IMR-90 (cell line): ENCODE data around the gene PGBD1. TPM values are rescaled to one million over a fixed set of nuclear protein-coding genes. Genes with fewer than 3 reads are reported as not detected.

ENCODE experiments used
- ATAC-seq: fragments of 200-7000 bp; cut with Tn5 transposase; 2 replicates; pipeline ENCODE4 v1.9.1; 2020; ENCODE audit warnings: low read depth, mild to moderate bottlenecking, moderate library complexity
- Bru-seq: library from RNA; stranded (reverse); fragments of 400-500 nt; gene quantifications from one replicate; lab custom pipeline; 2021; lab: Mats Ljungman, UMichigan
- BruChase-seq, 2 experiments: library from RNA; stranded (reverse); fragments of 400-500 nt; gene quantifications; one replicate each; lab custom pipeline; 2021; lab: Mats Ljungman, UMichigan
- BruUV-seq: library from RNA; stranded (reverse); fragments of 400-500 nt; replicated peaks from 2 replicates; lab custom pipeline; 2021; lab: Mats Ljungman, UMichigan
- CTCF ChIA-PET: fragments of 300-600 bp; formaldehyde crosslinking; extraction: SDS; loops from one replicate; lab custom pipeline; 2021; ENCODE audit warnings: antibody characterized with exemption; lab: Yijun Ruan, JAX
- POLR2A ChIA-PET: fragments of 300-600 bp; sonication (Branson Sonifier 250); formaldehyde crosslinking; loops from one replicate; lab custom pipeline; 2022; ENCODE audit warnings: antibody characterized with exemption; ENCODE audit not compliant: unreplicated experiment; lab: Charles Lee
- DNase-seq: peaks from one replicate; pipeline ENCODE4 v3.0.0; 2013
- H2AFZ ChIP-seq: replicated peaks from 2 replicates; pipeline ENCODE3; 2013; ENCODE audit warnings: low read length, mild to moderate bottlenecking; ENCODE audit not compliant: poor library complexity
- H2AK5ac ChIP-seq: 2 replicates; pipeline ENCODE4 v1.6.1; 2013; ENCODE audit warnings: low read depth, low read length, inconsistent platforms
- H2AK9ac ChIP-seq: replicated peaks from 2 replicates; pipeline ENCODE3; 2013; ENCODE audit warnings: mild to moderate bottlenecking, low read depth, low read length, moderate library complexity; ENCODE audit not compliant: poor library complexity
- H2BK120ac ChIP-seq: 2 replicates; pipeline ENCODE4 v1.6.1; 2013; ENCODE audit warnings: low read depth, low read length, inconsistent platforms
- H2BK15ac ChIP-seq: 3 replicates; pipeline ENCODE4 v1.6.1; 2013; ENCODE audit warnings: low read depth, low read length, inconsistent platforms
- H2BK20ac ChIP-seq: 2 replicates; pipeline ENCODE4 v1.6.1; 2013; ENCODE audit warnings: low read depth, mild to moderate bottlenecking, inconsistent platforms, low read length, moderate library complexity
- H2BK5ac ChIP-seq: 2 replicates; pipeline ENCODE4 v1.6.1; 2013; ENCODE audit warnings: mild to moderate bottlenecking, low read depth, low read length, inconsistent platforms; ENCODE audit not compliant: poor library complexity, severe bottlenecking
- H3K14ac ChIP-seq: replicated peaks from 2 replicates; pipeline ENCODE4 v1.6.1; 2013; ENCODE audit warnings: low read depth, low read length, inconsistent platforms
- H3K18ac ChIP-seq: 2 replicates; pipeline ENCODE4 v1.6.1; 2013; ENCODE audit warnings: low read depth, low read length, control low read depth
- H3K23ac ChIP-seq: 2 replicates; pipeline ENCODE4 v1.6.1; 2013; ENCODE audit warnings: low read depth, low read length, inconsistent platforms
- H3K27ac ChIP-seq: 2 replicates; pipeline ENCODE4 v1.5.1; 2013; ENCODE audit warnings: mild to moderate bottlenecking, control low read depth, low read length; ENCODE audit not compliant: insufficient read depth
- H3K27me3 ChIP-seq: 2 replicates; pipeline ENCODE4 v1.6.1; 2013; ENCODE audit warnings: low read length; ENCODE audit not compliant: control insufficient read depth, insufficient read depth
- H3K36me3 ChIP-seq: 2 replicates; pipeline ENCODE4 v1.6.1; 2013; ENCODE audit warnings: low read length, mixed read lengths; ENCODE audit not compliant: control insufficient read depth, insufficient read depth
- H3K4ac ChIP-seq: 2 replicates; pipeline ENCODE4 v1.6.1; 2013; ENCODE audit warnings: low read depth, low read length, inconsistent platforms
- H3K4me1 ChIP-seq: 2 replicates; pipeline ENCODE4 v1.6.1; 2013; ENCODE audit warnings: low read length, mixed read lengths; ENCODE audit not compliant: control insufficient read depth, insufficient read depth
- H3K4me2 ChIP-seq: 2 replicates; pipeline ENCODE4 v1.6.1; 2013; ENCODE audit warnings: low read depth, mild to moderate bottlenecking, control low read depth, low read length, moderate library complexity
- H3K4me3 ChIP-seq: 2 replicates; pipeline ENCODE4 v1.5.1; 2013; ENCODE audit warnings: low read depth, mild to moderate bottlenecking, control low read depth, low read length, moderate library complexity; ENCODE audit not compliant: insufficient read depth
- H3K56ac ChIP-seq: 2 replicates; pipeline ENCODE4 v1.6.1; 2013; ENCODE audit warnings: low read length, inconsistent platforms; ENCODE audit not compliant: insufficient read depth; ENCODE audit errors: extremely low read depth
- H3K79me1 ChIP-seq, 2 experiments: 2 replicates each; pipeline ENCODE4 v1.6.1; 2013; ENCODE audit warnings: low read length in 2 of 2, inconsistent platforms in 1 of 2, low read depth in 1 of 2
- H3K9ac ChIP-seq: 2 replicates; pipeline ENCODE4 v1.6.1; 2013; ENCODE audit warnings: low read depth, low read length, control low read depth
- H3K9me1 ChIP-seq: 2 replicates; pipeline ENCODE4 v1.6.1; 2013; ENCODE audit warnings: low read length, inconsistent platforms; ENCODE audit not compliant: insufficient read depth
- H3K9me3 ChIP-seq: 2 replicates; pipeline ENCODE4 v1.6.1; 2013; ENCODE audit warnings: low read length; ENCODE audit not compliant: control insufficient read depth, insufficient read depth
- H4K20me1 ChIP-seq: 2 replicates; pipeline ENCODE4 v1.6.1; 2013; ENCODE audit warnings: low read length, inconsistent platforms; ENCODE audit not compliant: insufficient read depth
- H4K5ac ChIP-seq: 2 replicates; pipeline ENCODE4 v1.6.1; 2013; ENCODE audit warnings: mild to moderate bottlenecking, low read depth, low read length, control low read depth
- H4K8ac ChIP-seq, 2 experiments: 2 replicates each; pipeline ENCODE4 v1.6.1; 2013; ENCODE audit warnings: low read depth in 2 of 2, low read length in 2 of 2, control low read depth in 1 of 2, inconsistent platforms in 1 of 2
- H4K91ac ChIP-seq: 2 replicates; pipeline ENCODE4 v1.6.1; 2013; ENCODE audit warnings: low read depth, low read length, inconsistent platforms; ENCODE audit not compliant: insufficient read depth
- BHLHE40 ChIP-seq: fragments of 150-350 bp; IDR thresholded peaks from 2 replicates; pipeline ENCODE4 v1.6.1; 2016; ENCODE audit warnings: mild to moderate bottlenecking, low read depth, low read length
- CEBPB ChIP-seq: IDR thresholded peaks from 2 replicates; pipeline ENCODE4 v1.6.1; 2012; ENCODE audit warnings: low read depth, low read length, improper control_type of control experiment
- MAFK ChIP-seq: IDR thresholded peaks from 2 replicates; pipeline ENCODE4 v1.6.1; 2012; ENCODE audit warnings: low read depth, low read length, improper control_type of control experiment
- NFE2L2 ChIP-seq: fragments of 150-350 bp; IDR thresholded peaks from 2 replicates; pipeline ENCODE4 v1.6.1; 2016; ENCODE audit warnings: low read depth, mild to moderate bottlenecking, low read length
- RCOR1 ChIP-seq: IDR thresholded peaks from 2 replicates; pipeline ENCODE4 v1.6.1; 2012; ENCODE audit warnings: mild to moderate bottlenecking, low read length, improper control_type of control experiment; ENCODE audit not compliant: insufficient replicate concordance
- RFX5 ChIP-seq: IDR thresholded peaks from 2 replicates; pipeline ENCODE4 v1.8.0; 2012; ENCODE audit warnings: low read depth, mild to moderate bottlenecking, low read length, moderate library complexity
- SMC3 ChIP-seq: fragments of 150-350 bp; IDR thresholded peaks from 2 replicates; pipeline ENCODE4 v1.6.1; 2016; ENCODE audit warnings: low read depth, mild to moderate bottlenecking, antibody characterized with exemption, low read length, moderate library complexity
- WGBS, 2 experiments: methylation state at CpG; one replicate each; pipeline versions ENCODE4 v1.1.5 to v1.1.7; 2013; ENCODE audit warnings: missing lambda C conversion rate in 2 of 2; ENCODE audit not compliant: insufficient read length in 1 of 2; ENCODE audit errors: extremely low coverage in 2 of 2; 5-methylcytosine and 5-hydroxymethylcytosine counted together
- dilution Hi-C: fragments of 300-500 bp; cut with HindIII; formaldehyde crosslinking; loops from one replicate; pipeline ENCODE4 v1.14.3; 2018; ENCODE audit warnings: low sequenced_read_pairs; ENCODE audit not compliant: unreplicated experiment
- in situ Hi-C: fragments of 300-500 bp; cut with MboI; formaldehyde crosslinking; loops from 3 replicates; pipeline ENCODE4 v1.14.3; 2019; ENCODE audit warnings: low sequenced_read_pairs, inconsistent platforms, mixed read lengths
- intact Hi-C: fragments of 100-400 bp; cut with micrococcal nuclease; formaldehyde crosslinking; loops from 2 replicates; pipeline ENCODE4 v1.10.0; 2022
- long read RNA-seq: library from polyadenylated mRNA; unstranded; transcript quantifications from one replicate; pipeline ENCODE4 v2.0.0, GENCODE V29; 2021; ENCODE audit not compliant: unreplicated experiment
- polyA plus RNA-seq, 3 experiments: library from polyadenylated mRNA; depleted of rRNA; stranded (reverse); fragments of >200 nt; gene quantifications; 2 replicates each; pipeline ENCODE4 v1.2.3, GENCODE V29; 2012; ENCODE audit warnings: low replicate concordance in 1 of 3
- total RNA-seq: library from RNA; depleted of rRNA; stranded (reverse); fragments of >200 nt; gene quantifications from 2 replicates; pipeline ENCODE4 v1.2.3, GENCODE V29; 2012; rRNA removed
- TF ChIP-seq, protein P1 (sequence below): fragments of 150-350 bp; IDR thresholded peaks from 2 replicates; pipeline ENCODE4 v1.6.1; 2016; ENCODE audit warnings: low read depth, mild to moderate bottlenecking, low read length, moderate library complexity, borderline replicate concordance
- TF ChIP-seq, protein P2 (sequence below): fragments of 150-350 bp; IDR thresholded peaks from 2 replicates; pipeline ENCODE4 v1.6.1; 2017; ENCODE audit warnings: mild to moderate bottlenecking, antibody characterized with exemption, low read length, low read depth

The PGBD1 gene, protein sequence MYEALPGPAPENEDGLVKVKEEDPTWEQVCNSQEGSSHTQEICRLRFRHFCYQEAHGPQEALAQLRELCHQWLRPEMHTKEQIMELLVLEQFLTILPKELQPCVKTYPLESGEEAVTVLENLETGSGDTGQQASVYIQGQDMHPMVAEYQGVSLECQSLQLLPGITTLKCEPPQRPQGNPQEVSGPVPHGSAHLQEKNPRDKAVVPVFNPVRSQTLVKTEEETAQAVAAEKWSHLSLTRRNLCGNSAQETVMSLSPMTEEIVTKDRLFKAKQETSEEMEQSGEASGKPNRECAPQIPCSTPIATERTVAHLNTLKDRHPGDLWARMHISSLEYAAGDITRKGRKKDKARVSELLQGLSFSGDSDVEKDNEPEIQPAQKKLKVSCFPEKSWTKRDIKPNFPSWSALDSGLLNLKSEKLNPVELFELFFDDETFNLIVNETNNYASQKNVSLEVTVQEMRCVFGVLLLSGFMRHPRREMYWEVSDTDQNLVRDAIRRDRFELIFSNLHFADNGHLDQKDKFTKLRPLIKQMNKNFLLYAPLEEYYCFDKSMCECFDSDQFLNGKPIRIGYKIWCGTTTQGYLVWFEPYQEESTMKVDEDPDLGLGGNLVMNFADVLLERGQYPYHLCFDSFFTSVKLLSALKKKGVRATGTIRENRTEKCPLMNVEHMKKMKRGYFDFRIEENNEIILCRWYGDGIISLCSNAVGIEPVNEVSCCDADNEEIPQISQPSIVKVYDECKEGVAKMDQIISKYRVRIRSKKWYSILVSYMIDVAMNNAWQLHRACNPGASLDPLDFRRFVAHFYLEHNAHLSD
- total RNA-seq (6.3 and 6.9 TPM in 2 replicates), polyA plus RNA-seq (2012; rRNA removed) (3.3 and 3.9 TPM in 2 replicates), Bru-seq, nascent RNA (percentile 61 among the genes with signal in this experiment), BruChase-seq, experiment 1, labeled RNA remaining after a 6-hour chase (percentile 59 among the genes with signal in this experiment), BruChase-seq, experiment 2, labeled RNA remaining after a 2-hour chase (percentile 61 among the genes with signal in this experiment)
- 1.1 and 1.5 TPM in 2 replicates for polyA plus RNA-seq (2012; cell fraction: cytosol; rRNA removed)
- polyA plus RNA-seq (2012; cell fraction: nucleus; rRNA removed; ENCODE audit: low replicate concordance), result 2.2 and 4.3 TPM in 2 replicates
- long read RNA-seq, partial matches to known transcripts, result 0 of 4 reads
- long read RNA-seq, other reads (novel, unspliced or antisense), result 3 of 4 reads

DNA sequence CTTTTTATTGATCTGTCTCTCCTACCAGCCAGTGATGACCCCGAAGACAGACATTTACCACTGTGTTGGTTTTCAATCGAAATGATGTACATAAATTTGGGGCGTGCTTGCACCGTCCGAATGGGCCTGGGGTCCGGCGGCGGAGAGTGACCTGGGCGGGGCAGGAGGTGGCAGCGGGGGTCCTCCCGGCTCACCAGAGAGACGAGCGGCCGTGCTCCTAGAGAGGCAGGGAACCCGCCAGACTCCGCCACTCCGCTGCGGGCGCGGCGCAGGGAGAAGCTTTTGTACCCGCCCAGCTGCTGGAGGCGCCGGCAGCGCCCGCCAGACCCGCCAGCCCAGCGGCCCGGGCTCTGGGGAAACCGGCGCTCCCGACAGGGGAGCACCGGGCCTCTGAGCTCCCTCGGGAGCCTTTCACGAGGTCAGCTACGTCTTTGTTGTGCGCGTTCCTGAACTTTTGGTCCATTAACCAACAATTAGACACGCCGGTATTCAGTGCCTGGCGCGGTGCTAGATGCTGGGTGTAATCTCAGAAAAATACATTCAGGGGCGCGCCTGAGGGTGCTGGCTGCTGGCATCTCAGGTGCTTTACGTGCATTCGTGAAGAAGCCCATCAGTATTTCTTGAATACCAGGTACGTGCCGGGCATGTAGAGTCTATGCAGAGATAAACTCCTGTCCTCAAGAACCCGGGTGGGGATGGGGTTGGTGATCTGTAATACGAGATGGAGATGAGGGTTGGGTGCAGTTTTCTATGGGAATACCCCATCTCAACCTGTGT lies at the start of gene PGBD1:
Gene PGBD1, plus strand, starts transcription at position 285 of the 777 bp plus-strand sequence. CDS start 2,242 bp downstream, outside the sequence.
- peak within 1 kb of the TSS; percentile 61 for H3K27ac ChIP-seq
- peak within 1 kb of the TSS; percentile 93 for H3K4ac ChIP-seq
- peaks cover 3% of the 10 kb centered on the region; the same call in 1 of the 2 replicates for H3K4me1 ChIP-seq
- H3K9ac ChIP-seq, result peak within 1 kb of the TSS; percentile 88
- H2AK5ac ChIP-seq, result no peak within 1 kb of the TSS
- no peak within 1 kb of the TSS for H2BK15ac ChIP-seq
- intact Hi-C loops, result loop anchor here (1.0 to 2.0 kb wide), 2 partner anchors 29 to 75 kb away; partner anchors contain the start of gene ZKSCAN4
- H3K4me2 ChIP-seq, result peak within 1 kb of the TSS; percentile 94
- no TSS peak for BruUV-seq
- H3K79me1 ChIP-seq, result peaks cover 15 to 25% of the 10 kb centered on the region in 2 experiments
- H2AK9ac ChIP-seq, result peak within 1 kb of the TSS; percentile 89
- peak within 1 kb of the TSS; percentile 53; the same call in 1 of the 2 replicates for H3K23ac ChIP-seq
- peak within 1 kb of the TSS; percentile 69; the same call in 1 of the 2 replicates for H3K56ac ChIP-seq
- in situ Hi-C loops, result no loop called here
- dilution Hi-C loops, result no loop called here
- ChIA-PET CTCF (no interaction called here), POLR2A (interaction anchor here (0.6 to 1.0 kb wide), 2 partner anchors 16 to 30 kb away, joined by 5 to 7 read pairs; no protein-coding TSS in a partner anchor)
- peak within 1 kb of the TSS; percentile 93 to 94 for H4K8ac ChIP-seq
- no peaks in the 10 kb centered on the region for H3K27me3 ChIP-seq
- H3K9me3 ChIP-seq, result peaks cover 3% of the 10 kb centered on the region
- ATAC-seq (peak; percentile 97), DNase-seq (peak; percentile 77)
- H4K5ac ChIP-seq, result peak within 1 kb of the TSS; percentile 95
- peaks cover 14% of the 10 kb centered on the region for H3K36me3 ChIP-seq
- peak within 1 kb of the TSS; percentile 98 for H2AFZ ChIP-seq
- WGBS, 2 experiments, result 0% methylated on average over 25 of the region's 50 CpGs; no CpG with 5 or more reads in 1 of the 2 experiments
- no peaks in the 10 kb centered on the region for H4K20me1 ChIP-seq
- peak within 1 kb of the TSS; percentile 67 for H2BK5ac ChIP-seq
- H3K9me1 ChIP-seq, result no peaks in the 10 kb centered on the region; the same call in 1 of the 2 replicates
- no peak within 1 kb of the TSS; the same call in 1 of the 2 replicates for H2BK20ac ChIP-seq
- H4K91ac ChIP-seq, result peak within 1 kb of the TSS; percentile 85
- peak within 1 kb of the TSS; percentile 61; the same call in 1 of the 2 replicates for H2BK120ac ChIP-seq
- peak within 1 kb of the TSS; percentile 64 for H3K18ac ChIP-seq
- peak within 1 kb of the TSS; percentile 95 for H3K4me3 ChIP-seq
- H3K14ac ChIP-seq, result peak within 1 kb of the TSS; percentile 98
- TF ChIP-seq BHLHE40 (no peak), CEBPB (no peak), RCOR1 (no peak), MAFK (no peak), RFX5 (no peak), SMC3 (no peak), NFE2L2 (no peak)
- TF ChIP-seq, protein P1, sequence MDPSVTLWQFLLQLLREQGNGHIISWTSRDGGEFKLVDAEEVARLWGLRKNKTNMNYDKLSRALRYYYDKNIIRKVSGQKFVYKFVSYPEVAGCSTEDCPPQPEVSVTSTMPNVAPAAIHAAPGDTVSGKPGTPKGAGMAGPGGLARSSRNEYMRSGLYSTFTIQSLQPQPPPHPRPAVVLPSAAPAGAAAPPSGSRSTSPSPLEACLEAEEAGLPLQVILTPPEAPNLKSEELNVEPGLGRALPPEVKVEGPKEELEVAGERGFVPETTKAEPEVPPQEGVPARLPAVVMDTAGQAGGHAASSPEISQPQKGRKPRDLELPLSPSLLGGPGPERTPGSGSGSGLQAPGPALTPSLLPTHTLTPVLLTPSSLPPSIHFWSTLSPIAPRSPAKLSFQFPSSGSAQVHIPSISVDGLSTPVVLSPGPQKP, result no peak
- TF ChIP-seq, protein P2, sequence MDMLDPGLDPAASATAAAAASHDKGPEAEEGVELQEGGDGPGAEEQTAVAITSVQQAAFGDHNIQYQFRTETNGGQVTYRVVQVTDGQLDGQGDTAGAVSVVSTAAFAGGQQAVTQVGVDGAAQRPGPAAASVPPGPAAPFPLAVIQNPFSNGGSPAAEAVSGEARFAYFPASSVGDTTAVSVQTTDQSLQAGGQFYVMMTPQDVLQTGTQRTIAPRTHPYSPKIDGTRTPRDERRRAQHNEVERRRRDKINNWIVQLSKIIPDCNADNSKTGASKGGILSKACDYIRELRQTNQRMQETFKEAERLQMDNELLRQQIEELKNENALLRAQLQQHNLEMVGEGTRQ, result no peak
